ENCODE results near the gene RBP3.

RBP3 gene

DNA sequence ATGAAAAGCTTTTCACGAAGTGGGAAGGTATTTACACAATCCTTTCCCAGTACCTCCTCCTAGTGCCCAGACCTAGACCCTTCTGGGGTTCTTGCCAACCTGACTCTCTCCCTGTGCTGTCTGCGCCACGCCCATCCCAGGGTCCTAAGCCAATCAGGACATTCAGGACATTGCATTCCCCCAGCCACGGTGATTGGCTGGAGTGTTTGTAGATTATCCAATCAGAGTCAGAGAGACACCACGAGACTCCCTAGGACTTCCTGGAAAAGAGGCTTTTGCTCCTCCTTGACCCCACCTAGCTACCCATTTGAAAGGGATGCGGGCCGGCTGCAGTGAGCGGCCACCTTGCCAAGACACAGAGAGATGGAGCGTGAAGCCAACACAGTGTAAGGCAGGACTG is 29.5 kb upstream of the RBP3 start:
- no peak for DNase-seq

DNA sequence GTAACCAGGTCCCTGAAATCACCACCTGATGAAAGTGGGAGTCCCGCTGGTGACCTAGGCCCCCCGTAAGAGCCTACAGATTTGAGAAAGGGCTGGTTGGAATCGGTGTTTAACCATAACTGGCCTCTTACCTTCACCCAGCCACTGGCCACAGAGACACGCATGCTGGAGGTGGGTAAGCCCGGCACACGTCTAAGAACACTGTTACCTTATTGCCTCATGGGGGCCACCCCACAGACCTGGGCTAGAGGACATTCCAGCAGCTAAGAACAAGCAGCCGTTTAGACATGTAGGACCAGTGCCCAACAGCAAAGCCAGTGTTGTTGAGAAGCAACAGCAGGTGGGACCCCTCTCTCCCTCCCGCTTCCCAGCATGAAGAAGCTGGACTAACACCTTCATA is 28.4 kb upstream of the RBP3 start:
- no peak for DNase-seq

DNA sequence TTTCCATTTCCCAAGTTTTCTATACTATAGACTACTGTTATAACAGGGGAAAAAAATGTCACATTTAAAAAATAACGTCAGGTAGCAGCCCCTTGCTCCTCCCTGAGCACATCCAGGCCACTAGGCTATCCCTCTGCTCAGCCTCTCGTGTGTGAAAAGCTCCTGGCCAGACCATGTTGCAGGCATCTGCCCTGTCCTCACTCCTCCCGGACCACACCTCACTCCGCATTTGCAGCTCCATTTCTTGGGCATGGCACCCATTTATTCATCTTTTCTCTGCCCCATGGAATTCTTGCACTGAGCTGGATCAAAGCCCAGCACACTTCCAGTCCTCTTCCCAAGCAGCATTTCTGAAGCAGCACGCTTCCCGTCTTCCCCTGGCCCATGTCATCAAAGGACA is 27.4 kb upstream of the RBP3 start:
- no peak for DNase-seq

DNA sequence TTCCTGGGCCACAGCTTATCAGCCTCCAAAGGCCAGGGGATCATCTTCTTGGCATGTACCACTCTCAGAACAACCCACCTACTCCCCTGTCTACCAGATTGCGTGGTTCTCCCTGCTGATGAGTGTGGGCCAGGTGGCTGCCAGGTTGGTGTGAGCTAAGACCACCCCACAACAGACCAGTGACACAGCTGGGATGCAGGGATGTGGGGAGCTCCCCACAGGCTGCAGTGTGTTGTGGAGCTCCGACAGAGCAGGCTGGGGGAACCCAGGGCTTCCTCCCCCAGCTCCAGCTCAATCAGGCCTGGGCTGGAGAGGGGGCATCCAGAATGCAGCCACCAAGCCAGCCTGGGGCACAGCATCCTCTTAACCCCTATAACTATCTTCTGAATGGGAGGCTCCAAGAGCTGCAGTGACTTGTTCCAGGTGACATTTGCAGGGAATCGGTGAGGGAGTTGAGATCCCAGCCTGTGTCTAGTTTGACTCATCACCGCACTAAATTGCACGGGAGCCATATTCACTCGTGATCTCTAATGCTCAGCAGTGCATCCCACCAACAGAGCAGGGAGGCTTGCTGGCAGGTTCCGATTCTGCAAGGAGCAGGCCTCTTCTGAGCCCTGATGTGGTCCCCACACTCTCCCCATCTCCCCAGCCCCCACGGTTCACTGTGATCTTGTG is 26.5 kb upstream of the RBP3 start:
- no peak for DNase-seq

DNA sequence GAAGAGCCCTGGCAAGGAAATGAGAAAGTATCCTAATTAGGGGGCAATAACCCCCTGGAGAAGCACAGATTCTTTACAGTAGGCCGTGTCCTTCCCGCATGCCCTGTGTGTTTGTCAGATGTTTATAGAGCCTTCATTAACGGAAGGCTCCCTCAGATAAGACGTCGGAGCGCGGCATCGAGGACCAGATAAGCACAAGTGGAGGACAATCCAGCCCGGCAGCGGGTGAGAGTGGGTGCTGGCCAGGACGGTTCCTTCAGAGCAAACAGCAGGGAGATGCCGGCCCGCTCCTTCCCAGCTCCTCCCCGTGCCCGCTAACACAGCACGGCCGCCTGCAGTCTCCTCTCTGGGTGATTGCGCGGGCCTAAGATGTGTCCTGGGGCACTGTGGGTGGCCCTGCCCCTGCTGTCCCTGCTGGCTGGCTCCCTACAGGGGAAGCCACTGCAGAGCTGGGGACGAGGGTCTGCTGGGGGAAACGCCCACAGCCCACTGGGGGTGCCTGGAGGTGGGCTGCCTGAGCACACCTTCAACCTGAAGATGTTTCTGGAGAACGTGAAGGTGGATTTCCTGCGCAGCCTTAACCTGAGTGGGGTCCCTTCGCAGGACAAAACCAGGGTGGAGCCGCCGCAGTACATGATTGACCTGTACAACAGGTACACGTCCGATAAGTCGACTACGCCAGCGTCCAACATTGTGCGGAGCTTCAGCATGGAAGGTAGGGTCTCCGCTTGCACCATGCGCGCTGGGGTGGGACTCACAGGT is 25.7 kb upstream of the RBP3 start, which contains the start of gene GDF2:
Gene GDF2 (plus strand): TSS at position 155 of the 762 bp plus-strand sequence. CDS start 215 bp downstream, at position 370.
- no peak for DNase-seq

DNA sequence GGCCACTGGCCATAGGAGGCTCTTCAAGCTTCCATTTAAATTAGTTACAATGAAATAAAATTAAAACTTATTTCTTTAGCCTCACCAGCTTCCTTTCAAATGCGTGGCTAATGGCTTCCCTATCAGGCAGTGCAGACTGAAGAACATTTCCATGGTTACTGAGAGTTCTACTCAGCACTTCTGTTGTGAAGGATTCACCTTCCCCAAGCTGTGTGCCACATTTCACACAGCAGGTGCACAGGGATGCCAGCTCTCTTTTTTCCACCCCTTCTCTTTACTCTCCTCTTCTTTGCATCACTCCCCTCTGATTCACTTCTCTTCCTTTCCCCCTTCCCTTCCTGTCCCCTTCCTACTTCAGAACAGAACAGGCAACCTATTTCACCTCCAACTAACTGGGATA is 25.1 kb upstream of the RBP3 start:
- no peak for DNase-seq

DNA sequence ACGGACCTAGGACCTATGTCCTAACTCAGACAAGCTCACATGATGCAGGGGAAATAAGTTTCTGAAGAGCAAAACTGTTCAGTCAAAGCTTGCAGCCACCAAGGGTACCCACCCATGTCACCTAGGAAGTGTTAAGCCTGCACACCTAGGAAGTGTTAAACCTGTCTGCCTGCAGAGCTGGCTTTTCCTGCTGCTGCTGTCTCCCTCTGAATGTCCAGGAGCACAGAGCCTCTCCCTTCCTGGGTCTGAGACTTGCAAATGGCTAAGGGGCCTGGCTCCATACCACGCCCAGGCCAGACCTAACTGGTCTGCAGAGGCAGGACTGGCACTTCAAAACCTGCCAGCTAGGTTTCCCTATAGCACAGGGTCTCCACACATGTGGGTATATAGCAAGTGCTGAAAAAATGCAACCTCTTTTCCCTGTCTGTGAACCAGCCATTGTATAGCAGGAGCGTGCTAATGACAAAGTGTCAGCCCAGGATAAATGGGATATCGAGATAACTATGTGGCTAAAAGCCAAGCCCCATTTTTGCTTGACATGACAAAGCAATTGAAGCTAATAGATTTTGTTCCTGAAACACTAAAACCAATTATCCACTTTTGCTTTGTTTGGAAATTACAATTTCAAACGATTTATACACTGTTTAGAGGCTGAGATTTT is 24.4 kb upstream of the RBP3 start:
- peak in 1 of 51 donors; percentile 7 for DNase-seq

DNA sequence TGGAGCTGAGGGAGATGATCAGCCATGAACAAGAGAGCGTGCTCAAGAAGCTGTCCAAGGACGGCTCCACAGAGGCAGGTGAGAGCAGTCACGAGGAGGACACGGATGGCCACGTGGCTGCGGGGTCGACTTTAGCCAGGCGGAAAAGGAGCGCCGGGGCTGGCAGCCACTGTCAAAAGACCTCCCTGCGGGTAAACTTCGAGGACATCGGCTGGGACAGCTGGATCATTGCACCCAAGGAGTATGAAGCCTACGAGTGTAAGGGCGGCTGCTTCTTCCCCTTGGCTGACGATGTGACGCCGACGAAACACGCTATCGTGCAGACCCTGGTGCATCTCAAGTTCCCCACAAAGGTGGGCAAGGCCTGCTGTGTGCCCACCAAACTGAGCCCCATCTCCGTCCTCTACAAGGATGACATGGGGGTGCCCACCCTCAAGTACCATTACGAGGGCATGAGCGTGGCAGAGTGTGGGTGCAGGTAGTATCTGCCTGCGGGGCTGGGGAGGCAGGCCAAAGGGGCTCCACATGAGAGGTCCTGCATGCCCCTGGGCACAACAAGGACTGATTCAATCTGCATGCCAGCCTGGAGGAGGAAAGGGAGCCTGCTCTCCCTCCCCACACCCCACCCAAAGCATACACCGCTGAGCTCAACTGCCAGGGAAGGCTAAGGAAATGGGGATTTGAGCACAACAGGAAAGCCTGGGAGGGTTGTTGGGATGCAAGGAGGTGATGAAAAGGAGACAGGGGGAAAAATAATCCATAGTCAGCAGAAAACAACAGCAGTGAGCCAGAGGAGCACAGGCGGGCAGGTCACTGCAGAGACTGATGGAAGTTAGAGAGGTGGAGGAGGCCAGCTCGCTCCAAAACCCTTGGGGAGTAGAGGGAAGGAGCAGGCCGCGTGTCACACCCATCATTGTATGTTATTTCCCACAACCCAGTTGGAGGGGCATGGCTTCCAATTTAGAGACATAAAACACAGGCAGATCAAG is 22.6 kb upstream of the RBP3 start:
- DNase-seq = no peak

DNA sequence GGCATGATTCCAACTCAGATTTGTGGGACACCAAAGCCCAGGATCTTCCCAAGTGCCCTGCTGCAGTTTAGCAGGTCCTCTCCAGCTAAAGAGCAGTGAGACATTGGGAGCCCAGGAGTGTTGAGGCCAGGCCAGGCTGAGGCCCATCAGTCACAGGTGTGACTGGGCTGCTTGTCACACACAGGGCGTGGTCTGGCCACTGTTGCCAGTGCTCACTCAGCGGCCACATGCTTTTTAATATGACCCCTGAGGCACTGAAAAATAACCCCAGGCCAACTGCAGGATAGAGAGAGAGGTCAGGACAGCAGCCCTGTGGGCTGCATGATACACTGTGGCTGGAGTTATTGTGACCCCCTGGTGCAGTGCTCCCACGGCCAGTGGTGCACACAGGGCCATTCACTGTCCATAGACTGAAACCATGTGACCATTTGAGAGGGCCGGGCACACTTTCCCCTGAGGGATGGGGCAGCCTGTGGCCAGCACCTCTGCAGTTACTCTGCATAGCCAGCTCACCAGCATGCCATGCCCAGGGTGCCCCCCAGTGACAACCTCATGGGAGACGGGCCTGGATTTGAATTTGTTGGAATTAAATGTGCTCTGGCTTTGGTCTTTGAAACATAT is 21.7 kb upstream of the RBP3 start:
- DNase-seq = no peak

DNA sequence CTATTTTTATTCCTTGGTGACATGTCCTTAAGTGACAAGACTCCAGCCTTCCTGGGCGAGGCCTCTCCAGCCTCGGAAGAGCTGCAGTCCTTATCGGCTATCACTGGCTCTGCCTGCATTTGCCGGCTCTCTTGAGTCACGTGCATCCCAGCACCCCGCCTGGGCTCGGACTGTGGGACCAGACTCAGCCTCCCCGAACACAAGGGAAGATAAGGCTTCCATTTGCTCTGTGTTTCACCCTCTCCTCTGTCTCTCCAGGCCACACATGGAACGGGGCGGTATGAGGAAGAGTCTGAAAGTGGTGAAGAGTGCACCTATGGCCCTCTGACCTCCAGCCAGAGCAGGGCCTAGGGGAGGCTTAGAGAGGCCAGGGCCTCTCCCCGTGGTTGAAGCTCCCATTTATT is 21.2 kb upstream of the RBP3 start:
- no peak for DNase-seq

DNA sequence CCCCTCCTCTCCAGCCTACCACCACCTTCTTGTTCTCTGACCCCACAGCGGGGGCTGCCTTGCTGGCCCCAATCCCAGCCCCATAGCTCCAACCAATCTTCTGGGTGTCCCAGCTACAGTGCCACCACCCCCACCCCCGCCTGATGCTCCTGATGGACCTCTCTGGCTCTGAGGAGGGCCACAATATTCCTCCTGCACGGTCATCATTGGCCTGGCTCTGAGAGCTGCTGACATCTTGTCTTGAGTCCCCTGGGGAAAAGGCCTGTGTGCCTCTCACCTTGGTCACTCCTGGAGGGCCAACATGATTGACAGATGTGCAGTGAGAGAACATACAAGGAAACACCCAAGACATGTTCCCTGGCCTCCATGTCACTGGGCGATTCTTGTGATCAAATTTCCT is 18.3 kb upstream of the RBP3 start:
- DNase-seq = no peak

DNA sequence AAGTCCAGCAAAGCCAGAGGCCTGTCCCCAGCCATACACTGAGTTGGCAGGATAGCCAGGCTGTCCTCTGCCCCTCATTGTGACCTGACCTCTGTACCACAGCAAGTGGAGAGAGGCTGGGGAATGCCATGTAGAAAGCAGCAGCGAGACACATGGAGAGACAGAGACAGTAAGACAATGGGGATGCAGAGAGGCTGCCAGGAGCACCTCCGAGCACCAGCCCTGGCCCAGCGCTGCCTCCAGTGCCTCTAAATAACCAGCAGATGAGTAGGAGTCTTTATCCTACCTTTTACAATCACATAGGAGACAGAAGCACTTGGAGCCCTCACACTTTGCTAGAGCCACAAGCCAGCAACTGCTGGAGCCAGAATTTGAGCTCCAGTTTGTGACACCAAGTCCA is 17.8 kb upstream of the RBP3 start:
- DNase-seq = no peak

DNA sequence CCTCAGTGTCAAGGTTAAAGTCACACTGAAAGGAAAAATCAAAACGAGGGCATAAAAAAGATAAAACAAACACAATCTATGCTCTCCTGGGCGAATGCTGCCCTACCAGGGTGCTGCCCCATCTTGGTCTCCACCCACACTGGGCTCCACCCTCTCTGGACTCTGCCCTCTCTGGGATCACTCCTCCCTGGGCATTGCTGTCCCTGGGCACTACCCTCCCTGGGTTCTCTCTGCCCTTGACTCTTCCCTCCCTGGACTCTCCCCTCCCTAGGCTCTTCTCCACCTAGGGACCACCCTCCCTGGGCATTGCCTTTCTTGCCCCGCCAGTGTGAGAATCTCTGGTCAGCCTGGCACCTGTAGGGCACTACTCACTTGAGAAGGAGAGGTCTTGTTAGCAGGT is 17.4 kb upstream of the RBP3 start:
- DNase-seq = no peak

DNA sequence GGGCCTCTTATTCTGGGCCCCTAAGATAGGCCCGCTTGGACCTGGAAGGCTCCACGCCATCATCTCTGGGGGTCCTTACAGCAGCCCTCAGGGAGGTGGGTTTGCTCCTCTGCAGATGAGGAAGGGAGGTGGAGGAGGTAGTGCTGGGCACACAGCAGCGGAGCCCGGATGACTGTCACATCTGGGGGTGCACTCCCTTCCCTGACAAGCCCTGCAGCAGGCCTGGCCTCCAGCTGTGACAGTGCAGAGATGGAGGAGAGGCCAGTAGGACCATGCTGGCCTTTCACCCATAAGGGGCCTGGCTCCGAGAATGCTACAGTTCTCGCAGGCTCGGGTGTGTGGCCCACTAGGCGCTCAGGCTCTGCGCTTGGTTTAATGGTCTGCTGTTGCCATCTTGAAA is 16.7 kb upstream of the RBP3 start:
- DNase-seq = no peak

DNA sequence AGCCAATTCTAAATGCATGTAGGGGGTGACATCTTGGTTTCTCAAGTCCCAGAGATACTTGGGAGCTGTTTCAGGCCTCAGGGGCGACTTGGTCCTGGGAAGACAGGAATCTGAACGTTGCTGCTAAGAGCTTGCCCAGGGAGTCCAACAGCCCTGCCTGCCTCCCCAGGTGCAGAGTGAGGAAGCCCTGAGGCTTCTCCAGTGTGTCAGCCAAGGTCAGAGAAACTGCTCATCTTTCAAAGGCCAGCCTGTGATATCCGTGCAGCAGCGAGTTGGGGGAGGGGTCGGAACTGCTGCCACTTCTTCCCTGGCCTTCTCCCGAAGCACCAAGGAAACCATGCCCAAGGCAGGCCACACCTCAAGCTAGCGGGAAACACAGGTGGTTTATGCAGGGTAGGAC is 16.2 kb upstream of the RBP3 start:
- no peak for DNase-seq

DNA sequence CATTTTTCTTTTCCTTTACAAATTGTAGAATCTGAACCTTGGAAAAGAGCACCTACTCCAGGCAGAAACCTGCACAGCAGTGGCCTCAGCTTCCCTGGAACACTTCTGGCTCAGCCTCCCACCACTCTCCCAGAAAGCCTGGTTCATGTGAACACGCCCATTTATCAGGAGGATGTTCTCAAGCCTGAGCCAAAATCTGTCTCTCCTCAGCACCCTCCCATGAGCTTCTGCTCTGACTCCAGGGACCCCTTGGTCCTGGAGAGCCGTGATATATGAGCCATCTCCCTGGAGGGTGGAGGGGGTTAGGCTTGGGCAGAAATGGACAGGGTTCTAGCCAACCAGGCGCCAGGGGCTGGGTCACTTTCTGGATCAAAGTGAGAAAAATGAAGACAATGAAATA is 15.8 kb upstream of the RBP3 start:
- no peak for DNase-seq

DNA sequence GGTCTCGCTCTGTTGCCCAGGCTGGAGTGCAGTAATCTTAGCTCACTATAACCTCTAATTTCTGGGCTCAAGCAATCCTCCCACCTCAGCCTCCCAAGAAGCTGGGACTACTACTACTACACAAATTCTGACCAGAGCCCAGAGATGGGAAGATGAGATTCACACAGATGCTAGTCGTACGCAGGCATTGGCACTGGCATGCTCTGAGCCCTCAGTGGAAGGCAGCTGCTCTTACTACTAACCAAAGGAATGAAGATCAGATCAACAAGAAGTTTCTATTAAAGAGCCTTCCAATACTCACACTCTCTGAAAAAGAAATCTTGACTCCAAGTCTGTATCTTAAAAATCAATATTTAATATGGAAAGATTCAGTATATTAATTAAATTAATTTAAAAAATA is 15.2 kb upstream of the RBP3 start:
- no peak for DNase-seq

DNA sequence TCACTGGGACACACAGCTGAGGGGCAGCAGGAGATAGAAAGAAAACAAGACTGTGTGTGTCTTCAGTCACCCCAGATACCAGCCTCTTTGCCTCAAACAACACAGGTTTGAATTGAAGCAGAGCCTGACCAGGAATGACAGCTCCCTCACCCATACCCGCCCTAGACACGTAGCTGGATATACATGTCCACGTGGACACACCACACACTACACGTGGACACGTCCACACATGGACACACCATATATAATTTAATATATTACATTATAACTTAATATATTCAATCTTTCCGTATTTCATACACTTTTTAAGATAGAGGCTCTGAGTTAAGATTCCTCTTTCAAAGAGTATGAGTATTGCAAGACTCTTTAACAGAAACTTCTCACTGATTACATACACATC is 14.6 kb upstream of the RBP3 start:
- DNase-seq = no peak

DNA sequence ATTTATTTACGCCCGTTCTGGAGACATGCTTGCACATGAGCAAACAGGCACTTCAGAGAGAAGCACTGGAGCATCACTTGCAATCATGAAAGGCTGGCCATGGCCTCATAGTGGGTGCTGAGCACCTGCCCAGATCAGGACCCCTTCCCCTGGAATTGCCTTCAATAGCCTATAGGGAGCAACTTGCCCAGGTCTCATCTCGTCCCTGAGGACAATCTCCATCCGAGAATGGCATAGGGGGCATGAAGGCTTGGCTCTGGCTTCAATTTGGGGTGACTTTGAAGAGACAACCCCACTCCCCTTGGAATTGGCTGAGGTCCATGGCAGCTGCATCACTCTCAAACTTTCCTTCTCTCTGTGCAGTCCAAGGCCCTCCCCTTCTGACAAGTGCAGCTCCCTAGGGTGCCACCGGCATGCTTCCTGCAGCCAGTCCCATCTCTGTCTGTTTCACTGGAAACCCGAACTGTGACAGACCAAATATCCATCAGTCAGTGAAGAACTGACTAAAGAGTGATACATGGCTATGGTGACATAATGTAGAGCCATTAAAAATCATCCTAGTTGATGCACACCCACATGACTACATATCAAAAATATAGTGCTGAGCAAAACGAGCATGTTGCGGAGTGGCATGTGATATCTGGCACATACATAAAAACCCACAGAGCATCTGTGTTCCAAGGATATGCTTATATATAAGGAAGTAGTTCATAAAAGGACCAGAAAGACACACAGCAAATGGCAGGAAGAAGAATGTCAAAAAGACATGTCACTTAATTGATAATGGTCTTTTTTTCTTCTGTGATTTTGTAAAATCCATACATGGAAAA is 13.5 kb upstream of the RBP3 start:
- no peak for DNase-seq

DNA sequence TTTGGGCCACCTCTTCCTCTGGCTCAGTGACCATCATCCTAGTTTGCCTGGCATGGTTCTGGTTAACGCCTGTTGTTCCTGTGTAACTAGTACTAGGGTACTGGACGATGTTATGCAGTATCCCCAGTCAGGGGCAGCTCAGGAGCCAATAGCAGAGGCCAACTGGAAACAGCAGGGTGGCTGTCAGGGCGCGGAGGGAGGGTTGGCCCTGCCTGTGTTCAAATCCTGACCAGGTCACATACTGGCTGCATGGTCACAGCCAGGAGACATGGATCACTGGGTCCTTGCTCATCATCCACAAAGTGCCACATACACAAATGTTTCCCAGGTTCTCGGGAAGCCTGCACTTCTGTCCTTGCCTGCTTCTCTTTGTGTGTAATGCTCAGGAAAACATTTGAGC is 12.3 kb upstream of the RBP3 start:
- DNase-seq = no peak
